SK-N-SH (cell line): ENCODE measurements around the gene RAB4A. TPM values are rescaled to one million over a fixed set of nuclear protein-coding genes. Genes with fewer than 3 reads are reported as not detected.

ENCODE experiments used
- CTCF ChIA-PET: fragments of 300-600, 350-600 bp; formaldehyde crosslinking; extraction: SDS; loops from one replicate; lab custom pipeline; 2021; lab: Yijun Ruan, JAX
- POLR2A ChIA-PET: fragments of 350-600 bp; sonication (Branson Sonifier 250); formaldehyde crosslinking; extraction: SDS; loops from one replicate; lab custom pipeline; 2020; ENCODE audit warnings: antibody characterized with exemption, inconsistent platforms; lab: Yijun Ruan, JAX
- DNase-seq: peaks from one replicate; pipeline ENCODE4 v3.0.0; 2012
- H2AFZ ChIP-seq: fragments of 200-600 bp; sonication (generic); 2 replicates; pipeline ENCODE4 v1.8.1; 2016; ENCODE audit warnings: antibody characterized with exemption, mild to moderate bottlenecking, low read depth
- H3F3A ChIP-seq: fragments of 200-600 bp; sonication (generic); replicated peaks from 2 replicates; pipeline ENCODE3; 2016; ENCODE audit warnings: antibody characterized with exemption, mild to moderate bottlenecking; ENCODE audit not compliant: insufficient read depth
- H3K27ac ChIP-seq, 2 experiments: fragments of 200-500 bp in 1 of 2; fragments of 200-600 bp in 1 of 2; sonication (Bioruptor generic) in 1 of 2; sonication (generic), shearing (Covaris generic) in 1 of 2; 2 replicates each; pipeline versions ENCODE4 v1.5.1 to v1.6.1; 2014 to 2016; ENCODE audit warnings: low read depth in 2 of 2, inconsistent platforms in 1 of 2, low read length in 1 of 2, mild to moderate bottlenecking in 1 of 2, mixed read lengths in 1 of 2
- H3K27me3 ChIP-seq: fragments of 200-600 bp; sonication (generic), shearing (Covaris generic); 2 replicates; pipeline ENCODE4 v1.6.1; 2016; ENCODE audit warnings: mixed run types; ENCODE audit not compliant: insufficient read depth
- H3K36me3 ChIP-seq, 2 experiments: fragments of 200-500 bp in 1 of 2; fragments of 200-600 bp in 1 of 2; sonication (Bioruptor generic) in 1 of 2; sonication (generic) in 1 of 2; replicated peaks in 1 of 2; 2 replicates each; pipeline versions ENCODE3 to v1.5.1; 2014 to 2016; ENCODE audit warnings: low read length in 1 of 2, mild to moderate bottlenecking in 1 of 2; ENCODE audit not compliant: insufficient read depth in 2 of 2, control insufficient read depth in 1 of 2
- H3K4me1 ChIP-seq, 2 experiments: fragments of 200-500 bp in 1 of 2; fragments of 200-600 bp in 1 of 2; sonication (Bioruptor generic) in 1 of 2; sonication (generic), shearing (Covaris generic) in 1 of 2; 2 replicates each; pipeline versions ENCODE4 v1.5.1 to v1.6.1; 2014 to 2016; ENCODE audit warnings: low read depth in 1 of 2, low read length in 1 of 2, mixed run types in 1 of 2; ENCODE audit not compliant: insufficient read depth in 2 of 2, control insufficient read depth in 1 of 2
- H3K4me2 ChIP-seq: fragments of 200-600 bp; sonication (generic), shearing (Covaris generic); 2 replicates; pipeline ENCODE4 v1.6.1; 2017; ENCODE audit warnings: mixed run types
- H3K4me3 ChIP-seq, 2 experiments: fragments of 200-500 bp in 1 of 2; fragments of 200-600 bp in 1 of 2; sonication (Bioruptor generic) in 1 of 2; sonication (generic), shearing (Covaris generic) in 1 of 2; 2 replicates each; pipeline versions ENCODE4 v1.5.1 to v1.8.1; 2014 to 2016; ENCODE audit warnings: low read depth in 2 of 2, inconsistent platforms in 1 of 2, low read length in 1 of 2, mild to moderate bottlenecking in 1 of 2, mixed read lengths in 1 of 2, moderate library complexity in 1 of 2
- H3K79me2 ChIP-seq: fragments of 200-600 bp; sonication (generic); 2 replicates; pipeline ENCODE4 v1.8.1; 2017; ENCODE audit warnings: mild to moderate bottlenecking; ENCODE audit not compliant: insufficient read depth
- H3K9ac ChIP-seq: fragments of 200-600 bp; sonication (generic); 2 replicates; pipeline ENCODE4 v1.6.1; 2017; ENCODE audit warnings: mixed run types
- H3K9me2 ChIP-seq: fragments of 200-600 bp; sonication (generic); 2 replicates; pipeline ENCODE4 v1.6.1; 2017; ENCODE audit warnings: mixed run types
- H3K9me3 ChIP-seq: fragments of 200-600 bp; sonication (generic); 2 replicates; pipeline ENCODE4 v1.6.1; 2017; ENCODE audit warnings: mixed run types, mild to moderate bottlenecking, moderate library complexity
- H4K20me1 ChIP-seq: fragments of 200-600 bp; sonication (generic); 2 replicates; pipeline ENCODE4 v1.6.1; 2017; ENCODE audit warnings: mild to moderate bottlenecking, mixed run types; ENCODE audit not compliant: insufficient read depth
- FOXJ3 ChIP-seq: sonication (generic); formaldehyde crosslinking; IDR thresholded peaks from 2 replicates; pipeline ENCODE4 v1.5.1; 2020; ENCODE audit warnings: mild to moderate bottlenecking, missing genetic modification reagents
- FOXM1 ChIP-seq: IDR thresholded peaks from 2 replicates; pipeline ENCODE4 v1.4.0; 2012; ENCODE audit warnings: low read depth, mild to moderate bottlenecking
- GABPA ChIP-seq: IDR thresholded peaks from 2 replicates; pipeline ENCODE4 v1.4.0; 2012; ENCODE audit warnings: low read depth, mild to moderate bottlenecking
- JUND ChIP-seq: IDR thresholded peaks from 2 replicates; pipeline ENCODE4 v1.4.0; 2012
- MXI1 ChIP-seq: IDR thresholded peaks from 2 replicates; pipeline ENCODE4 v1.6.1; 2012; ENCODE audit warnings: mild to moderate bottlenecking, low read depth, low read length, improper control_type of control experiment
- NRF1 ChIP-seq: IDR thresholded peaks from 2 replicates; pipeline ENCODE4 v1.6.1; 2012; ENCODE audit warnings: low read depth, mild to moderate bottlenecking, low read length
- POLR2AphosphoS5 ChIP-seq: IDR thresholded peaks from 2 replicates; pipeline ENCODE4 v1.6.1; 2012; ENCODE audit warnings: low read depth, low read length
- RAD21 ChIP-seq: IDR thresholded peaks from 2 replicates; pipeline ENCODE4 v1.6.1; 2012; ENCODE audit warnings: mild to moderate bottlenecking, low read length
- RCOR1 ChIP-seq: fragments of 150-350 bp; IDR thresholded peaks from 2 replicates; pipeline ENCODE4 v1.6.1; 2017; ENCODE audit warnings: antibody characterized with exemption, low read length
- RXRA ChIP-seq: IDR thresholded peaks from 2 replicates; pipeline ENCODE4 v1.4.0; 2012; ENCODE audit warnings: low read depth, mild to moderate bottlenecking, borderline replicate concordance
- SIN3A ChIP-seq: IDR thresholded peaks from 2 replicates; pipeline ENCODE4 v1.6.1; 2012; ENCODE audit warnings: low read depth, mild to moderate bottlenecking, low read length, moderate library complexity, borderline replicate concordance
- SMC3 ChIP-seq: IDR thresholded peaks from 2 replicates; pipeline ENCODE4 v1.6.1; 2012; ENCODE audit warnings: low read depth, low read length, improper control_type of control experiment
- TEAD4 ChIP-seq: IDR thresholded peaks from 2 replicates; pipeline ENCODE4 v1.4.0; 2012; ENCODE audit warnings: mild to moderate bottlenecking, borderline replicate concordance; ENCODE audit not compliant: insufficient read depth
- YY1 ChIP-seq: IDR thresholded peaks from 2 replicates; pipeline ENCODE4 v1.4.0; 2012; ENCODE audit warnings: low read depth, mild to moderate bottlenecking
- WGBS: methylation state at CpG from one replicate; pipeline ENCODE4 v1.1.6; 2017; ENCODE audit warnings: low lambda C conversion rate; 5-methylcytosine and 5-hydroxymethylcytosine counted together
- polyA plus RNA-seq, 3 experiments: library from polyadenylated mRNA; depleted of rRNA; stranded (reverse); fragments of >200 nt; gene quantifications; 2 replicates each; pipeline ENCODE4 v1.2.3, GENCODE V29; 2012
- TF ChIP-seq, protein P1 (sequence below): IDR thresholded peaks from 2 replicates; pipeline ENCODE4; 2012
- TF ChIP-seq, protein P2 (sequence below): IDR thresholded peaks from 2 replicates; pipeline ENCODE4 v1.6.1; 2012; ENCODE audit warnings: mild to moderate bottlenecking, low read depth, low read length, moderate library complexity
- TF ChIP-seq, protein P3 (sequence below): IDR thresholded peaks from 2 replicates; pipeline ENCODE4 v1.4.0; 2012; ENCODE audit warnings: low read depth, borderline replicate concordance
- TF ChIP-seq, protein P4 (sequence below): fragments of 200-600 bp; sonication (generic); IDR thresholded peaks from 2 replicates; pipeline ENCODE4 v1.6.1; 2017; ENCODE audit warnings: antibody characterized with exemption, mild to moderate bottlenecking, moderate library complexity

The RAB4A gene
- polyA plus RNA-seq, 1 of the 3 experiments (the other 2 are of a cell fraction), result 28.1 TPM

DNA sequence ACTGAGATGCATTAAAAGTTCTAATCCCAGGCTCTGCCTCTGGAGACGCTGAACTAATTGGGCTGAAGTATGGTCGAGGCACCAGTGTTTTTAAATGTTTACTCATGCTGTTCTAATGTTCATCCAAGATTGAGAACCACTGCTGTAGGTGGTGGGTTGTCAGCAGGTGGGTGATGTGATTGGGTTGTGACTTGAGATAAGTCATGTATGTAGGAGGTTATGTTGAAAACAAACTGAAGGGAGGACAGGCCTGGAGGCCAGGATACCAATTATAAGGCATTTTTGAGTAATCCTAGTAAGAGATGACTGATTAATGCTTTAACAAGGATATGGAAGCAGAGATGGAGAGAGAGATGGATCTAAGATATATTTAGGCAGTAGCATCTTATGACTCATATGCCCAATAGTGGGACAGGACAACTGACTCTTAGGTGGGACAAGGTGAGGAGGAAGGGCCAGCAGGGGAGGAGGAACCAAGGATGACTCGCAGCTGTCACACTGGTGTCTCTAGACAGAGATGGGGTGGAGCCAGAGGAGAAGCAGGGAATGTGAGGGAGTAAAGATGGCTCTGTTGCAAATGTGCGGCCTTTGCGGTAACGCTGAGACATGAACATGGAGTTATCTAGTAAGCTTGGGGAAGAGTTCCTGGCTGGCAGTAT, 29.3 kb downstream of the RAB4A start:
- Histone ChIP-seq H3K9me3 (no peaks in the 10 kb centered on the region), H3K4me3 (no peak overlapping the region), H2AFZ (no peak overlapping the region), H3K9me2 (no peaks in the 10 kb centered on the region), H3F3A (no peaks in the 10 kb centered on the region), H3K79me2 (no peaks in the 10 kb centered on the region), H3K27me3 (no peaks in the 10 kb centered on the region), H3K27ac (no peak overlapping the region), H4K20me1 (no peaks in the 10 kb centered on the region), H3K4me1 (peaks cover 0 to 7% of the 10 kb centered on the region in 2 experiments; a peak in 1 of 4 replicates), H3K36me3 (peaks cover 55 to 81% of the 10 kb centered on the region in 2 experiments), H3K4me2 (no peak overlapping the region), H3K9ac (no peak overlapping the region)
- DNase-seq, result no peak
- POLR2A ChIA-PET, result no interaction called here
- 86% methylated on average over 6 of the region's 6 CpGs for WGBS
- TF ChIP-seq, protein P1, sequence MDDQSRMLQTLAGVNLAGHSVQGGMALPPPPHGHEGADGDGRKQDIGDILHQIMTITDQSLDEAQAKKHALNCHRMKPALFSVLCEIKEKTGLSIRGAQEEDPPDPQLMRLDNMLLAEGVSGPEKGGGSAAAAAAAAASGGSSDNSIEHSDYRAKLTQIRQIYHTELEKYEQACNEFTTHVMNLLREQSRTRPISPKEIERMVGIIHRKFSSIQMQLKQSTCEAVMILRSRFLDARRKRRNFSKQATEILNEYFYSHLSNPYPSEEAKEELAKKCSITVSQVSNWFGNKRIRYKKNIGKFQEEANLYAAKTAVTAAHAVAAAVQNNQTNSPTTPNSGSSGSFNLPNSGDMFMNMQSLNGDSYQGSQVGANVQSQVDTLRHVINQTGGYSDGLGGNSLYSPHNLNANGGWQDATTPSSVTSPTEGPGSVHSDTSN, result no peak
- TF ChIP-seq YY1 (no peak), GABPA (no peak), JUND (no peak), NRF1 (no peak), MXI1 (no peak), SIN3A (no peak), RAD21 (no peak), SMC3 (no peak), FOXJ3 (CRISPR knock-in tag) (no peak), POLR2AphosphoS5 (no peak), RXRA (no peak), RCOR1 (no peak), TEAD4 (no peak), FOXM1 (no peak)
- TF ChIP-seq, protein P2, sequence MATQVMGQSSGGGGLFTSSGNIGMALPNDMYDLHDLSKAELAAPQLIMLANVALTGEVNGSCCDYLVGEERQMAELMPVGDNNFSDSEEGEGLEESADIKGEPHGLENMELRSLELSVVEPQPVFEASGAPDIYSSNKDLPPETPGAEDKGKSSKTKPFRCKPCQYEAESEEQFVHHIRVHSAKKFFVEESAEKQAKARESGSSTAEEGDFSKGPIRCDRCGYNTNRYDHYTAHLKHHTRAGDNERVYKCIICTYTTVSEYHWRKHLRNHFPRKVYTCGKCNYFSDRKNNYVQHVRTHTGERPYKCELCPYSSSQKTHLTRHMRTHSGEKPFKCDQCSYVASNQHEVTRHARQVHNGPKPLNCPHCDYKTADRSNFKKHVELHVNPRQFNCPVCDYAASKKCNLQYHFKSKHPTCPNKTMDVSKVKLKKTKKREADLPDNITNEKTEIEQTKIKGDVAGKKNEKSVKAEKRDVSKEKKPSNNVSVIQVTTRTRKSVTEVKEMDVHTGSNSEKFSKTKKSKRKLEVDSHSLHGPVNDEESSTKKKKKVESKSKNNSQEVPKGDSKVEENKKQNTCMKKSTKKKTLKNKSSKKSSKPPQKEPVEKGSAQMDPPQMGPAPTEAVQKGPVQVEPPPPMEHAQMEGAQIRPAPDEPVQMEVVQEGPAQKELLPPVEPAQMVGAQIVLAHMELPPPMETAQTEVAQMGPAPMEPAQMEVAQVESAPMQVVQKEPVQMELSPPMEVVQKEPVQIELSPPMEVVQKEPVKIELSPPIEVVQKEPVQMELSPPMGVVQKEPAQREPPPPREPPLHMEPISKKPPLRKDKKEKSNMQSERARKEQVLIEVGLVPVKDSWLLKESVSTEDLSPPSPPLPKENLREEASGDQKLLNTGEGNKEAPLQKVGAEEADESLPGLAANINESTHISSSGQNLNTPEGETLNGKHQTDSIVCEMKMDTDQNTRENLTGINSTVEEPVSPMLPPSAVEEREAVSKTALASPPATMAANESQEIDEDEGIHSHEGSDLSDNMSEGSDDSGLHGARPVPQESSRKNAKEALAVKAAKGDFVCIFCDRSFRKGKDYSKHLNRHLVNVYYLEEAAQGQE, result no peak
- TF ChIP-seq, protein P3, sequence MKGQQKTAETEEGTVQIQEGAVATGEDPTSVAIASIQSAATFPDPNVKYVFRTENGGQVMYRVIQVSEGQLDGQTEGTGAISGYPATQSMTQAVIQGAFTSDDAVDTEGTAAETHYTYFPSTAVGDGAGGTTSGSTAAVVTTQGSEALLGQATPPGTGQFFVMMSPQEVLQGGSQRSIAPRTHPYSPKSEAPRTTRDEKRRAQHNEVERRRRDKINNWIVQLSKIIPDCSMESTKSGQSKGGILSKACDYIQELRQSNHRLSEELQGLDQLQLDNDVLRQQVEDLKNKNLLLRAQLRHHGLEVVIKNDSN, result no peak
- TF ChIP-seq, protein P4, sequence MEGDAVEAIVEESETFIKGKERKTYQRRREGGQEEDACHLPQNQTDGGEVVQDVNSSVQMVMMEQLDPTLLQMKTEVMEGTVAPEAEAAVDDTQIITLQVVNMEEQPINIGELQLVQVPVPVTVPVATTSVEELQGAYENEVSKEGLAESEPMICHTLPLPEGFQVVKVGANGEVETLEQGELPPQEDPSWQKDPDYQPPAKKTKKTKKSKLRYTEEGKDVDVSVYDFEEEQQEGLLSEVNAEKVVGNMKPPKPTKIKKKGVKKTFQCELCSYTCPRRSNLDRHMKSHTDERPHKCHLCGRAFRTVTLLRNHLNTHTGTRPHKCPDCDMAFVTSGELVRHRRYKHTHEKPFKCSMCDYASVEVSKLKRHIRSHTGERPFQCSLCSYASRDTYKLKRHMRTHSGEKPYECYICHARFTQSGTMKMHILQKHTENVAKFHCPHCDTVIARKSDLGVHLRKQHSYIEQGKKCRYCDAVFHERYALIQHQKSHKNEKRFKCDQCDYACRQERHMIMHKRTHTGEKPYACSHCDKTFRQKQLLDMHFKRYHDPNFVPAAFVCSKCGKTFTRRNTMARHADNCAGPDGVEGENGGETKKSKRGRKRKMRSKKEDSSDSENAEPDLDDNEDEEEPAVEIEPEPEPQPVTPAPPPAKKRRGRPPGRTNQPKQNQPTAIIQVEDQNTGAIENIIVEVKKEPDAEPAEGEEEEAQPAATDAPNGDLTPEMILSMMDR, result no peak
- TF ChIP-seq, all 33 proteins: peak for 0
- CTCF ChIA-PET, result no interaction called here
